HG03432 (cell line): Measurements from ENCODE around the gene ITFG2.
A peak's percentile ranks its signal among the peaks of the same experiment; 100 is the strongest.

Experiments used
- ATAC-seq: cut with Tn5 transposase; IDR thresholded peaks from one replicate; pipeline ENCODE4 v1.9.1; 2021; ENCODE audit warnings: mild to moderate bottlenecking, moderate library complexity; ENCODE audit not compliant: unreplicated experiment

The ITFG2 gene

DNA sequence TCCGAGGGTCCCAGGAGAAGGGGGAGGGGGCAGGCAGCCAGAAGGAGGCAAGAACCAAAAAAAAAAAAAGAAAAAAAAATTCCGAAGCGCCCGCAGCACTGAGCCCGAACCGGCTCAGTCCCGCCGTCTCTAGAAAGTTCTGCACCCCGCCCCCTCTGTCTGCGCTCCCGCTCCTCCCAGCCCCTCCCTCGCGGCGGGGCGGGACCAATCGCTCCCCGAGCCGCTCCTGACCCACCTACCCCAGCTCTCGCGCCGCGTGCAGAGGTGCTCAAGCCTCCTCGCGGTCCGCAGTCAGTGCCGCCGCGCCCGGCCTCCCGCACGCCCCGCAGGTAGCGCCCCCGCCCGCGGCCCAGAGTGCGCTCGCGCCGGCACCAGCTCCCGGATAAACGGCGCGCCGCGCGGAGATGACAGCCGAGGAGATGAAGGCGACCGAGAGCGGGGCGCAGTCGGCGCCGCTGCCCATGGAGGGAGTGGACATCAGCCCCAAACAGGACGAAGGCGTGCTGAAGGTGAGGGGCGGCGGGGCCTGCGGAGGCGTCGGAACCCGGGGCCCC lies 17.7 kb upstream of the ITFG2 start, which contains the start of gene FKBP4:
TSS of gene FKBP4 (plus strand) at position 235 of the 554 bp plus-strand sequence. CDS start at position 405, 170 bp downstream.
- peak; percentile 80 for ATAC-seq

DNA sequence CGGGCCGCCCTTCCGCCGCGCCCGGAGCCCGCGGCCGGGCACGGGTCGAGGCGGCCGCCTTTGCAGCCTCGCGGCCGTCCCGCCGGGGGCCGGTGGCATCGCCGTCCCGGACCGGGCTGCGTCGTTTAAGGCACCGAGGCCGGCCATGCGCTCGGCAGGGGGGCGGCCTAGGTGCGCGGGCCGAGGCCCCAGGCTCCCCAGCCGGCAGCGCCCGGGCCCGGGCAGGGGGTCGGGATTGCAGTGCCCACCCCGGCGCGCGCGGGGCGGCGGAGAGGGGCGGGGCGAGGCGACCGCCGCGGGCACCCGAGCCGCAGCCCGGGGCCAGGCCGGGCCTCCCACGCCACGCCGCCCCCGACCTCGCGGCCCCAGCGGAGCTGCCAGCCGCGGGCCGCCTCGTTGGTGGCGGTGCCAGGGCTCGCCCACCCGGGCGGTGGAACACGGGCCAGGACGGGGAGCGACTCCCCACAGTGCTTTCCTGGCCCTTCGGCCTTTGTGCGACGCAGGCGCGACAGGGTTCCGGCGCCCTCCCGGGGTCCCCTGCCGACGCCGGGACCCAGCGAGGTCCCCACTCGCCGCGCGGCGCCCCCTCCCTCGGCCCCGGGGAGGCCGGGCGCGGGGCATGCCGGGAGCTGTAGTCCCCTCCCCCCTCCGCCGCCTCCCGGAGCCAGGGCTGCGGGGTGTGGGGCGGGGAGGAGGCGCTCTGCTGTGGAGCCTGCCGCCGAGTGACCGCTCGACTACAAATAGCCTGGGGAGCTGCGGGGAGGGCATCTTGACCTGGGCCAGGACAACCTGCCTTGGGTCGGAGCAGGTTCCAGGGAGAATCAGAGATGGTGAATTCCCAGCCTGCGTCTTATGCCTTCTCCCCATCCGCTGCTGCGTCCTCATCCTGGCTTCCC lies 16.9 kb upstream of the ITFG2 start:
- ATAC-seq, result peak; percentile 78

DNA sequence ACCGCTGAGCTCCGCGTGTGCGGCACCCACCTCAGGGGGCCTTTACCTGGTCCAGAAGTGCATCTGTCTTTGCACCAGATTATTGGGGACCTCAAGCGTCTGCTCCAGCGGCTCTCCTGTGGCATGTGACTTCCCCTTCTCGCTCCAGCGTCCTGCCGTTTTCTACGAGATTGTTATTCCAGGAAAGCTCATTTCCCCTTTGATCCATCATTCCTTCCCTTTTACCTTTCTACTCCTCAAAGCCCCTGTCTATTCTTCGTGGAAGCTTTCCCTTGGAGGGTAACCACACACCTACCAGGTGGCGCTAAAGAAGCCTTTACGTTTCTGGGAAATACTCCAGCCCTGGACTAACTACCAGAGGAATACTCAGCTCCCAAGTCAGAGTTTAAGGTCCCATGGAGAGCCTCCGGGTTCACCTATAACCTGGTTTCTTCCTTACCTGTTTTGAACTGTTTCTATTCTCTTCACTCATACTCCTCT lies 16.2 kb upstream of the ITFG2 start:
- no peak for ATAC-seq

DNA sequence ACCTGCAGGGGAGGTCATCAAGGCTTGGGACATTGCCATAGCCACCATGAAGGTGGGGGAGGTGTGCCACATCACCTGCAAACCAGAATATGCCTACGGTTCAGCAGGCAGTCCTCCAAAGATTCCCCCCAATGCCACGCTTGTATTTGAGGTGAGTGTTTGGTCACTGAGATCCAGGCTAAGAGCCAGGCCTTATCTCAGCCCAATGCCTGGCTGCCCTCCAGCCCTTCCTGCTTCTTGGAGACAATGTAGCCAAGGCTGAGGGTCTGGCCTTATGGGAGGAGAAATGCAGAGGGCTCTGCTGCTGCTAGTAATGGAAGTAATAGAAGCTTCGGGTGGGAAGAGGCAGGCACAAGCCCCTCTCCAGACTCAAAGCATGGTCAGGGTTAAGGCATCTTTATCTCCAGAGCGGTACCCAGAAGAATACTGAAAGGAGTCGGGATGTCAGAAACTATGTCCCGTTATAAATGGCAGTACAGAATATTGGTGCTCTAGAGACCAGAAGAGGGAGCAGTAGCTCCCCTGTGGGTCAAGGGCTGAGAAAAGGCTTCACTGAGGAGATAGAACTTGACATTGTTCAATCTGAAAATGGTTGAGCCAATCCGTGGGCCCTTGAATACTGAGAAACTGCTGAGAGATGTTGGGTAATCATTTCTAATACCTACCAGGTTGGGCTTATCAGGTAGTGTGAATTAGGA lies 14.6 kb upstream of the ITFG2 start:
- no peak for ATAC-seq

DNA sequence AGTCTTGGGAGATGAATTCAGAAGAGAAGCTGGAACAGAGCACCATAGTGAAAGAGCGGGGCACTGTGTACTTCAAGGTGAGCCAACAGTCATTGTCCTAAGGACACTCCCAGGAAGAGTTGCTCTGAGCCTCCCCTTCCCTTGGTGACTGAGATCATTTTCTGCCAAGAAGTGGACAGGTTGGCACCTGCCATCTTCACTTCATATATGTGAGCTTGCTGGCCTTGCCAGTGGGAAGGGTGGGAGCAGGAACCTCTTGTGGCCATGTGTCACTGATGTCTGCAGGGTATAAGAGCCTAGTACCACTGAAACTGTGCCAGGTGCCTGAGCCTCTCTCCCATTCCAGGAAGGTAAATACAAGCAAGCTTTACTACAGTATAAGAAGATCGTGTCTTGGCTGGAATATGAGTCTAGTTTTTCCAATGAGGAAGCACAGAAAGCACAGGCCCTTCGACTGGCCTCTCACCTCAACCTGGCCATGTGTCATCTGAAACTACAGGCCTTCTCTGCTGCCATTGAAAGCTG lies 12.4 kb upstream of the ITFG2 start:
- no peak for ATAC-seq

DNA sequence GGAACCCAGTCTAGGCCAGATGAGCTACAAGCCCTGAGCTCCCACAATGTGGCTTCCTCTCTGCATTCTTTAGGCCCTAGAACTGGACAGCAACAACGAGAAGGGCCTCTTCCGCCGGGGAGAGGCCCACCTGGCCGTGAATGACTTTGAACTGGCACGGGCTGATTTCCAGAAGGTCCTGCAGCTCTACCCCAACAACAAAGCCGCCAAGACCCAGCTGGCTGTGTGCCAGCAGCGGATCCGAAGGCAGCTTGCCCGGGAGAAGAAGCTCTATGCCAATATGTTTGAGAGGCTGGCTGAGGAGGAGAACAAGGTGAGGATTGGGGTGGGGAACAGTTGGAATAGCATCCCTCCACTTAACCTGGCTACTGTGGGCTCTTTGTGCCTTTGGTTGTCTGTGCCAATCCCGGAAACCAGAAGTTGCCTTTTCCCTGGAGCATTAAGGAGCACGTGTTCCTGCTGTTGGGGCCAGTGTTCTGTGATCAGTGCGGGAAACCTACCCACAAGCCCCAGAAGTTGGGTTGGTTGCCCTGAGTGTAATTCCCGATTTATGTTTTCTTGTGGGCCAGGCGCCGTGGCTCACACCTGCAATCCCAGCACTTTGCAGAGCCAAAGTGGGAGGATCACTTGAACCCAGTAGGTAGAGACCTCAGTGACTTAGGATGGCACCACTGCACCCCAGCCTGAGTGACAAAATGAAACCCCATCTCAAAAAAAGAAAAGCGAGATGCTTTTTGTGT lies 11.3 kb upstream of the ITFG2 start:
- ATAC-seq, result no peak

DNA sequence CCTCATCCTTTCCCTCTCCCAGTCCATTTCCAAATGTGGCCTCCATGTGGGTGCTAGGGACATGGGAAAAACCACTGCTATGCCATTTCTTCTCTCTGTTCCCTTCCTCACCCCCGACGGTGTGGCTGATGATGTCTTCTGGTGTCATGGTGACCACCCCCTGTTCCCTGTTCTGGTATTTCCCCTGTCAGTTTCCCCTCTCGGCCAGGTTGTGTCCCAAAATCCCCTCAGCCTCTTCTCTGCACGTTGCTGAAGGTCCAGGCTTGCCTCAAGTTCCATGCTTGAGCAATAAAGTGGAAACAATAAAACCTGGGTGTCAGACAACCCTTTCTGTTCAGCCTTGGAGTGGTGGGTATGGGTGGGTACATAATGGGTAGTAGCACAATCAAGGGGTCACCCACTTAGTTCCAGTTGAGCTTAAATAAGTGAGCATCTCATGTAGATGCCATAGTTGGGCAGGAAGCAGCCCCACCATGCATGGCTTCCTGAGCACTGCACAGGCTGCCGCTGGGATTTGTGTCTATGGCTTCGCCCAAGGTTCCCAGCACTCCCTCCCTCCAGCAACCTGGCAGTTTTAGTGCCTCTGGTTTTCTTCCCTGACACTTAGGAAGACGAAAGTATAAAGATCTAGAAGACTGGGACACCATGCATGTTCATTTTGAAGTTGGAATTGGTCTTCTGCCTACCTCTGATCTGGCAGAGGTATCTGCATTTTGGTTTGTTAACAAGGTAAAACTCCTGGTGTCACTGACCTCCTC lies 8.7 kb upstream of the ITFG2 start:
- ATAC-seq, result no peak

DNA sequence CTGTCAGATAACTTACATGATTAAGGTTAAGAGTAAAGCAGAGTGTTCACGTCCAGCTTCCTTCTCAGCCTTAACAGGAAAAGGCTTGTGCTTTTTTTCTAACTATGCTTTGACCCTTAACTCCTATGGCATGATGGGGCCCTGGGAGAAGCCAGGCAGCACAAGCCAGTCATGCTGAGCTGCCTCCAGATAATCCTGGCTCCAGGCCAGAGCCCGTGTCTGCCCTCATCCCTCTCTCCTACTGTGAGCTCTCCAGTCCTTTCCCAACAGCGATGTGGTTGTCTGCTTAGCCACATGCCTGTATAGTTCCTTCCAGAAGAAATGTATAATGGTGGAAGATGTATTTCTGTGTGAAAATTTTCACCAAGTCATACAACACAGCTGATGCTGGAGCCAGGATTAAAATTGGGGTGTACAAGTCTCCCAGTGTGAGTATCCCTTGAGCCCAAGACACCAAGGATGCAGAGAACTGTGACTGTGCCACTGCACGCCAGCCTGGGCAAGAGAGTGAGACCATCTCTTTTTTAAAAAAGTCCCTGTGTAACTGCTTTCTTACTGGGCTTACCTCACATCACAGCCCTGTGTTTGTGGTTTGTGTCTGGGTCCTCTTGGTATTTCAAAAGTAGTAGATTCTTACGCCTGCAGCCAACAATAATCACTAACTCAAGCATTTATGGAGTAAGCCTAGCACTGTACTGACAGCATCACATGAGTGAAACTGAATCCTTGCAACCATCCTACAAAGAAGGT lies 7.9 kb upstream of the ITFG2 start:
- ATAC-seq, result no peak

DNA sequence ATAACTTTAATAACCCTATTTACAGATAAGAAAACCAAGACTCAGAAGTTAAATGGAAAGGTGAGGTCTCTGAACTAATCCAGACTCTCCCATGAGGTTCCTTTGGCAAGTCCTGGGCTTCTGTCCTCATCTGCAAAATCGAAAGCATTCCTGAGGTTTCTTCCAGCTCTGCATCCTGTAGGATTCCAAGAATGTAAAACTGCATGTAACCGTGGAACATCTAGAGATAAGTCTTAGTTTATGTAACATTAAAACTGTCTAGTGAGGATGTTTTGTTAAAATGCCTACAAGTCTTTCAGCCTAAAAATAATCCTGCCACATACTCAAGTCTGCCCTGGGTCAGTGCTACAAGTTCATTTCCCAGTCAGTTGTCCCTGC lies 7.3 kb upstream of the ITFG2 start:
- no peak for ATAC-seq

DNA sequence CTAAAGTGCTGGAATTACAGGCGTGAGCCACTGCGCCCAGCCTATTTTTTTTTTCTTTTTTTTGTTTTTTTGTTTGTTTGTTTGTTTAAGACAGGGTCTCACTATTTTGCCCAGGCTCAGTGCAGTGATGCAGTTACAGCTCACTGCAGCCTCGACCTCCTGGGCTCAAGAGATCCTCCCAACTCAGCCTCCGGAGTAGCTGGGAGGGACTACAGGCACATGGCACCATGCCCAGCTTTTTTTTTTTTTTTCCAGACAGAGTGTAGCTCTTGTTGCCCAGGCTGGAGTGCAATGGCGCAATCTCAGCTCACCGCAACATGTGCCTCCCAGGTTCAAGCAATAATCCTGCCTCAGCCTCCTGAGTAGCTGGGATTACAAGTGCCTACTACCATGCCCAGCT lies 5.8 kb upstream of the ITFG2 start:
- no peak for ATAC-seq

DNA sequence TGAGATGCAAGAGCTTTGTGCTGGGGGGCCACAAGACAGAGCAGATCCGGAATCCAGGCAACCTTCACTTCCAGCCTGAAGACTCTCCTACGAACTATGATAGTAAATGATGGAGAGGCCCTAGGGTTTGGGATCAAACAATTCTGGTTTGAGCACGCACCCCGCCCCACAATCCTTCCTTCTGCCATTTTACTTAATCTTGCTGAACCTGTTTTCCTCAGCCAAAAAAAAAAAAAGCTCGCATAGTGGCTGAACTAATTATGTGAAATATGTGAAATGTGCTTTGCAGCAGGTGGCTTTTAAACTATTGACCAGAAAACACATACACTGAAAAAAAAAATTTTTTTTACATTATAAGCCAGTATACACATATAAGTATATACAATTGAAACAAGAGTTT lies 667 bp upstream of the ITFG2 start:
- ATAC-seq, result no peak

DNA sequence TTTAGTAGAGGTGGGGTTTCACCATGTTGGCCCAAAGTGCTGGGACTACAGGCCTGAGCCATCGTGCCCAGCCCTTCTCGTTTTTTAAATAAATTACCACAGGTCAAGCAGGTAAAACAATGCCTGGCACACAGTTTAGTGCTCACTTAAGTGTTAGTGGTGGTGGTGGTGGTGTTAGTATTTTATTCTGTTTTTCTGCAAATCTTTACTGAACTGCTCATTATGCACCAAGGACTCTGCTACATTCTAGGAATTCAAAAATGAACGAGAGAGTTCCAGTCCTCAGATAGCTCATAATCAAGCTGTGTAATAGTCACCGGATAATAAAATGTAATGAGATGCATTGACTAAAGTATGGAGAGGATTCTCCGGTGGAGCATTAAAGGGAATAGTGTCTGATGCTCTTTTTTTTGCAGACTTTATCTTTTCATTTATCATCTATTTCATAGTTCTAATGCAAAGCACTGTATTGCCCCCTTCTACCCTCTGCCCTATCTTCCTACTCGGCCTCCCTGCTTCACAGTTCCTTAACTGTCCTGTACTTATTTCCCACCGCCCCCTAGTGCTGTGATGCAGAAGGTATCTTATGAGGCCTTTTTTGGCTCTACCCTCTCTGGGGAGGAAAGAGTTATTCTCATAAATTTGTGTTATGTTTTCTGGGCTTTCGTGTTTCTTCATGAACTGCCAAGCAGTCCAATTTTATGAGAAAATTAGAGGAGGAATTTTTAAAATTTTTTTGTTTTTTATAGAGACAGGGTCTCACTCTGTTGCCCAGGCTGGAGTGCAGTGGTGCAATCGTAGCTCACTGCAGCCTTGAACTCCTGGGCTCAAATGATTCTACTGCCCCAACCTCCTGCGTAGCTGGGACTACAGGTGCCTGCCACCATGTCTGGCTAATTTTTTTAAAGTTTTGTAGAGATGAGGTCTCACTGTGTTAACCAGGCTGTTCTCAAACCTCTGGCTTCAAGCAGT lies 1.0 kb downstream of the ITFG2 start:
- peak; percentile 42 for ATAC-seq

DNA sequence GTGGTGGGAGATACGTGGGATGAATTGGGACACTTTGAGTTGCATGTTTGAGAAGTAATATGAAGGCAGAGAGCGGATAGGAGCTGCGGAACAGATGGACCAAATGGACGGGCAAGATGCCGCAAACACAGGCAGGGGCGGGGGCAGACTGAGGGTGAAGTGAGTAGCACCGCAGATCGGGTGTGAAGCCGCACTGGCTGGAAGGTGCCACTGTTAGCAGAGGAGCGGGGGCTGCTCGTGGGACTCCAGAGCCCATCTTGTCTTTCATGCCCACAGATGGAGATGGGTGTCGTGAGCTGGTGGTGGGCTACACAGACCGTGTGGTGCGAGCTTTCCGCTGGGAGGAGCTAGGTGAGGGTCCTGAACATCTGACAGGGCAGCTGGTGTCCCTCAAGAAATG lies 7.3 kb downstream of the ITFG2 start:
- no peak for ATAC-seq

DNA sequence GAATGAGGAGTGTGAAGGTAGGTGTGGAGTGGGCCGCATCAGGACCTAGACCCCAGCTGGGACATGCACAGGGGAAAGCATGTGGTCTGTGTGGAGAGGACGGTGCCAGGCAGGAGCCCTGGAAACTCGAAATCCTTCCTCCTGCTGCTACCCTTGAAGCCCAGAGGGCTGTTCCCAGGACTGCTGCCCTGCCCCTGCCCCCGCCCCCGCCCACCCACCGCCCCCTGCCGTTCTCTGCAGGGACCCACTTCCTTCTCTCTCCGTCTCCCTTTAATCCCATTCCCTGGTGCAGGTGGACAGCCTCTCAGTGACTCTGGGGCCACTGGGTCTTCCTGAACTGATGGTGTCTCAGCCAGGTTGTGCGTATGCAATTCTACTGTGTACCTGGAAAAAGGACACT lies 8.0 kb downstream of the ITFG2 start:
- ATAC-seq, result no peak

DNA sequence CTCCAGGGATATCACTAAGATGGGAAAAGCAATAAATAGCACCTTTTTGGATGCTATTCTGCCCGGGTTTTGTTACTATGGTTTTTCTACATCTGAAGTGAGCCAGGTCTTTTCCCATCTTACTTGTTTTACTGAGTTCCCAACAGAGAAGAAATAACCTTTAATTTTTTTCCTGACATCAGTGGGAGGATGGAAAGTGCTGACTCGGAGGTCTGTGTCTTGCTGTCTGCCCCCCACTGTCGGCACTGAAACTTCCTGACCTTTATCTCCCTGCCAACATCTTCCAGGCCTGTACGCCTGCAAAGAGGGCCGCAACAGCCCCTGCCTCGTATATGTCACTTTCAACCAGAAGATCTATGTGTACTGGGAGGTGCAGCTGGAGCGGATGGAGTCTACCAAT lies 11.0 kb downstream of the ITFG2 start:
- no peak for ATAC-seq

DNA sequence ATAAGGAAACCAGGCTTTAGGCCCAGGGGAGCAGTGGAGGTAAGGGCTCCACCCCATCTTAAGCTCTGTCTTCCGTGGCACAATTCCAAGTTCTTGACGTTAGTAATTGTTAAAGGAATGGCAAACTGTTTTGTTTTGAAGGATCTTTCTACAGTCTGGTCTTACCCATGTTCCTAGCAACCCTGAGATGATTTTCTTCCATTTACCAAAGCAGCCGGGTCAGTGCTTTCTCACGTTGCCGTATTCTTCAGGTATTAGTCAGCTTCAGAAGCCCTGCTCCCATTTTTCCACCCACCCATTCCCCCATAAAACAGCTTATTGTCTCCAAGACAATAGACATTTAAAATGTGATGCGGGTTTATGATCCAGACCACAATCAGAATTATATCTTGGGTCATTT lies 12.1 kb downstream of the ITFG2 start:
- no peak for ATAC-seq

DNA sequence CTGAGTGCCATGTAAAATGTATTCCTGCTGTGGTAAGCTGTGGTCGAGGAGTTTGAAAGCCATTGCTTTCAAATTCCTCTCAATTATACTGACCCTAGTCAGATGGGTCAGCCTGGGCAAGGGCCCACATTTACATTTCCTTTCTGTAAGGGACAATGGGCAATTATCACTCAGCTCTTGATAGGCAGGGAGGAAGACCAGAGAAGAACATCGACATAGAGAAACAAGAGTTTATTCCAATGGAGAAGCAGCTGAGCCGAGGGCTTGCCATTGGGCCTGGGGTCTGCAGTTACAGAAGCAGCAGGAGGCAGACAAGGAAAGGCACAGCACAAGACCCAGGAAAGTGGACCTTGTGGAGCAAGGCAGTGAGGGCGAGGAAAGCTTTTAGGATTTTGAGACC lies 12.7 kb downstream of the ITFG2 start:
- no peak for ATAC-seq

DNA sequence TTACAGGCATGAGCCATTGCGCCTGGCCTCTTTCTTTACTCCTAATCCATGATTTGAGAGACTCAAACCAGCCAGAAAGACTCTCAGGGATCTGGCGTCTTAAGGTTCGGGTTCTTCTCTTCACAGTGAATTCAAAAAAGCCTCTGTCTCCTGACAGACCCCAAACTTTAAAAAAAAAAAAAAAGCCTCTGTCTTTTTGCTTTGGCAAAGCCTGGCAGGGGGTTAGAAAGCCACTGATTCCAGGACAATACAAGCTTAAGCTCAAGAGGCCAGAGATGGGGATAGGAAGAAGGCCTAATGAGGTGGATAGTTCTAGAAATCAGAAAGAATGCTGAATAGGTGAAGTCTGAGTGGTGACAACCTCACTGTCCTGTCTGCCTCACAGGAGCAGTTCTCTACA lies 13.6 kb downstream of the ITFG2 start:
- no peak for ATAC-seq
